ENCODE results near the gene DPH7. TPM values are rescaled to one million over a fixed set of nuclear protein-coding genes. Genes with fewer than 3 reads are reported as not detected.
"Not testable (repeated sequence)": the region's sequence is repeated elsewhere in the genome, so short reads cannot be mapped to it uniquely, and the experiment has no call there.

DPH7 gene
- total RNA-seq, 1 donor from 2014 or later = 51.7 TPM

DNA sequence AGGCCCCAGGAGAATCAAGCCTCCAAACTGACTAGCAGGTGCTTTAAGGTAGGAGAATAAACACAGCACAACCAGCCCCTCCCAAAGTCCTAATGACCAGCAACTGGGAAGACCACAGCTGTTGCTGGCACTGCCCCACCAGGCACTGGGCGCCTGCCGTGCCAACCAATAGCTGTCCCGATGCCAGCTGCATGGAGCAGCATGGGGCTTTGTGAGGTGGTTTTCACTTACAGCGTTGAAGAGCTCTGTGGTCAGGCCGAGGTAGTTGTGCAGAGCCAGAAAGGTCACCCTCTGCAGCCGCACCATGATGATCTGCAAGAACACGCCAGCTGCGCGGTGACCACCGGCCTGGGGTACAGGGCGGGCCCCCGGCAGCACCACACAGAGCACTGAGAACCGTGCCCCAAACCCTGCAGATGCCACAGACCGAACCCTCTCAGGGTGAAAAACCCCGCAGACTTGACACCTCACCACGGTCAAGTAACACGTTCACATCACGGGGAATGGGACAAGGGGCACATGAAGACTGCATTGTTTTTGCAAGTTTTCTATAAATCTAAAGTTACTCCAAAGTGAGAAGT, 57.2 kb downstream of the DPH7 start:
- no peaks in the 10 kb centered on the region for H3K36me3 Mint-ChIP-seq (ENCODE audit: low read depth)
- H3K9me3 Mint-ChIP-seq = no peaks in the 10 kb centered on the region
- H3K4me3 Mint-ChIP-seq = no peak overlapping the region
- H3K27ac Mint-ChIP-seq = no peak overlapping the region
- H3K27me3 Mint-ChIP-seq = no peaks in the 10 kb centered on the region
- DNase-seq = no peak
- H3K4me1 Mint-ChIP-seq = peaks cover 4% of the 10 kb centered on the region
- intact Hi-C loops (cut with micrococcal nuclease) = loop anchor here (10.0 kb wide), 1 partner anchor 227 kb away; no protein-coding TSS in a partner anchor

GRCh38 chr9:137520614-137521404, 57.9 kb downstream of the DPH7 start:
- no peak overlapping the region for H3K27ac Mint-ChIP-seq
- H3K36me3 Mint-ChIP-seq (ENCODE audit: low read depth) = no peaks in the 10 kb centered on the region
- intact Hi-C loops (cut with micrococcal nuclease) = loop anchor here (10.0 kb wide), 1 partner anchor 226 kb away; no protein-coding TSS in a partner anchor

DNA sequence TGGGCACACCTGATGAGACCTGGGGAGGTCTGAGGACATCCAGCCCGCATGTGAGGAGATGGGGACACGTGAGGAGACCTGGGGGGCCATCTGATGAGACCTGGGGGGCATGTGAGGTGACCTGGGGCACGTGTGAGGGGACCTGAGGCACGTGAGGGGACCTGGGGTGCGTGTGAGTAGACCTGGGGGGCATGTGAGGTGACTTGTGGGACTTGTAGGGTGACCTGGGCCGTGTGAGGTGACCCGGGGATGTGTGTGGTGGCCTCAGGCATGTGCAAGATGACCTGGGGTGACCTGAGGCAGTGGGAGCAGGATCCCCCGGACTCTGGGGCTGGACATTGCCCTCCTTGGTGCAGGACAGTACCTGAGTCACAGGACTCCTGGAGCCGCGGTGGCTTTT, 59.2 kb downstream of the DPH7 start:
- no peaks in the 10 kb centered on the region for H3K9me3 Mint-ChIP-seq

More at GRCh38 chr9:137520614-137521404, 57.9 kb downstream of the DPH7 start:
- Mint-ChIP-seq H3K9me3 (no peaks in the 10 kb centered on the region), H3K4me3 (no peak overlapping the region), H3K4me1 (peaks cover 4% of the 10 kb centered on the region), H3K27me3 (no peaks in the 10 kb centered on the region)
- no peak for DNase-seq

DNA sequence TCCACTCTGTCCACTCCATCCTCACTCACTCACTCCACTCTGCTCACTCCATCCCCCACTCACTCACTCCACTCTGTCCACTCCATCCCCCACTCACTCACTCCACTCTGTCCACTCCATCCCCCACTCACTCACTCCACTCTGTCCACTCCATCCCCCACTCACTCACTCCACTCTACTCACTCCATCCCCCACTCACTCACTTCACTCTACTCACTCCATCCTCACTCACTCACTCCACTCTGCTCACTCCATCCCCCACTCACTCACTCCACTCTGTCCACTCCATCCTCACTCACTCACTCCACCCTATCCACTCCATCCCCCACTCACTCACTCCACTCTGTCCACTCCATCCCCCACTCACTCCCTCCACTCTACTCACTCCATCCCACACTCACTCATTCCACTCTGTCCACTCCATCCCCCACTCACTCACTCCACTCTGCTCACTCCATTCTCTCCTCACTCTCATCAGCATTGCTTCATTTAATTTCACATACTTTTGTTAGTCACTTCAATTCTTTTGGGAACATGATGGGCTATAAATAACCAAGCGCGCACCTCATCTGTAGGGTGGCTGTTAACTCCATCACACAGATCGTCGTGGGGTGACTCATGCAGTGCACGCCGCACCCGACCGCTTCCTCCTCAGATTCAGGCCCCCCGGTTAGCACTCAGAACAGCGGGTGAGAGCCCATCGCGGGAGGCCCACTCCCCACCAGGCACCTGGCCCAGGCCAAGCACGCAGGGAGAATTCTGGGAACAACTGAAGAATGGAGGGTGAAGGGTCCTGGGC, 59.9 kb downstream of the DPH7 start:
- H3K9me3 Mint-ChIP-seq; H3K27me3 Mint-ChIP-seq; H3K4me3 Mint-ChIP-seq; H3K36me3 Mint-ChIP-seq (ENCODE audit: low read depth); H3K4me1 Mint-ChIP-seq; DNase-seq; intact Hi-C loops (cut with micrococcal nuclease); H3K27ac Mint-ChIP-seq: not testable (repeated sequence)

More for the DNA sequence above, 59.2 kb downstream of the DPH7 start:
- H3K36me3 Mint-ChIP-seq (ENCODE audit: low read depth) = no peaks in the 10 kb centered on the region
- no peaks in the 10 kb centered on the region for H3K4me1 Mint-ChIP-seq
- H3K27me3 Mint-ChIP-seq = no peaks in the 10 kb centered on the region
- intact Hi-C loops (cut with micrococcal nuclease) = no loop called here
- DNase-seq = no peak
- H3K27ac Mint-ChIP-seq = no peak overlapping the region
- H3K4me3 Mint-ChIP-seq = no peak overlapping the region

DNA sequence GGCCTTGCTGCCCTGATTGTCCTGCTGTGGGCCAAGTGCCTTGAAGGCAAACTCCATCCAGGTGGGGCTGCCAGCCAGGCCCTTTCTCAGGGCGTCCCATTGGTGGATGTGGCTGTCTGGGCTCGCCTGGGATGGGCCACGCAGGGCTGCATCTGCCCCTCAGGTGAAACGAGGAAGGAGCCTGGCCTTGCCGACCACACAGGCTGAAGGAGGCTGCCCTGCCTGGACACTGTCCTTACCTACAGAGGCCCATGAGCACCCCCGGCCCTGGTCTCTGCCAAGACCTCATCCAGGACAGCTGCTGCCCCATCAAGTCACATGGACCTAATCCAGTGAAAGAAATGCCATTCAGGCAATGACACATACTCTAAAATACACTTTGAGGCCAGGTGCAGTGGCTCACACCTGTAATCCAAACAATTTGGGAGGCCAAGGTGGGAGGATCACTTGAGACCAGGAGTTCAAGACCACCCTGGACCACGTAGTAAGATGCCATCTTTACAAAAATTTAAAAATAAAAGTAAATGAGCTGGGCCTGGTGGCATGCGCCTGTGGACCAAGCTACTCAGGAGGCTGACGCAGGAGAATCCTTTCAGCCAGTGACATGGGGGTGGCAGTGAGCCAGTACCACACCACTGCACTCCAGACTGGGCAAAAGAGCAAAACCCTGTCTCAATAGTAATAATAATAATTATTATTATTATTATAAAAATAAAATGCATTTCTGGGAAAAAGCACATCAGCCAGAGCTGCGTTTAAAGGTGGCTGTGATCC, 62.4 kb downstream of the DPH7 start:
- Mint-ChIP-seq H3K36me3 (ENCODE audit: low read depth) (no peaks in the 10 kb centered on the region), H3K27me3 (no peaks in the 10 kb centered on the region), H3K27ac (no peak overlapping the region), H3K4me3 (no peak overlapping the region), H3K4me1 (peaks cover 1% of the 10 kb centered on the region), H3K9me3 (no peaks in the 10 kb centered on the region)
- no peak for DNase-seq
- intact Hi-C loops (cut with micrococcal nuclease) = no loop called here

DNA sequence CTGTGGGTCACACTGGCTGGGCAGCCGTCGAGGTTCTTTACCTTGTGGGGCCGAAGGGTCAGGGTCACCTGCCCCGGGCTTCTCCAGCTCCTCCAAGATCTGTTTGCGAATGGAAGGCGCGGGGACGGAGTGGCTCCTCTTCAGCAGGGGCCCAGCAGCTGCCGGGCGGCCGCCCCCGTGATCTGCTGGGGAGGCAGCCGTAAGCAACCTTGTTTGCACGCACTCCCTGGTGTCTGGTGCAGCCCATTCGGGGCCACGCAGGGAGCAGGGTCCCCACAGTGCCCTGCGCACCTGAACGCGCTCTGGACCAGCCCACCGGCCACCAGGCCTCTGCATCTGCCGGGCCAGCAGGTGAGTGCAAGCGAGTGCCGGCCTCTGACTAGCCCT, 63.4 kb downstream of the DPH7 start:
- no peak overlapping the region for H3K4me3 Mint-ChIP-seq
- H3K27me3 Mint-ChIP-seq = no peaks in the 10 kb centered on the region
- DNase-seq = no peak
- H3K27ac Mint-ChIP-seq = no peak overlapping the region
- no peaks in the 10 kb centered on the region for H3K9me3 Mint-ChIP-seq
- H3K4me1 Mint-ChIP-seq = peaks cover 1% of the 10 kb centered on the region
- no peaks in the 10 kb centered on the region for H3K36me3 Mint-ChIP-seq (ENCODE audit: low read depth)
- intact Hi-C loops (cut with micrococcal nuclease) = no loop called here

- Mint-ChIP-seq H3K27ac (no peak overlapping the region), H3K4me3 (no peak overlapping the region), H3K4me1 (peaks cover 1% of the 10 kb centered on the region), H3K9me3 (no peaks in the 10 kb centered on the region), H3K36me3 (ENCODE audit: low read depth) (no peaks in the 10 kb centered on the region), H3K27me3 (no peaks in the 10 kb centered on the region)
- intact Hi-C loops (cut with micrococcal nuclease) = no loop called here
- no peak for DNase-seq
Measured at GRCh38 chr9:137514691-137515337, 63.9 kb downstream of the DPH7 start.

DNA sequence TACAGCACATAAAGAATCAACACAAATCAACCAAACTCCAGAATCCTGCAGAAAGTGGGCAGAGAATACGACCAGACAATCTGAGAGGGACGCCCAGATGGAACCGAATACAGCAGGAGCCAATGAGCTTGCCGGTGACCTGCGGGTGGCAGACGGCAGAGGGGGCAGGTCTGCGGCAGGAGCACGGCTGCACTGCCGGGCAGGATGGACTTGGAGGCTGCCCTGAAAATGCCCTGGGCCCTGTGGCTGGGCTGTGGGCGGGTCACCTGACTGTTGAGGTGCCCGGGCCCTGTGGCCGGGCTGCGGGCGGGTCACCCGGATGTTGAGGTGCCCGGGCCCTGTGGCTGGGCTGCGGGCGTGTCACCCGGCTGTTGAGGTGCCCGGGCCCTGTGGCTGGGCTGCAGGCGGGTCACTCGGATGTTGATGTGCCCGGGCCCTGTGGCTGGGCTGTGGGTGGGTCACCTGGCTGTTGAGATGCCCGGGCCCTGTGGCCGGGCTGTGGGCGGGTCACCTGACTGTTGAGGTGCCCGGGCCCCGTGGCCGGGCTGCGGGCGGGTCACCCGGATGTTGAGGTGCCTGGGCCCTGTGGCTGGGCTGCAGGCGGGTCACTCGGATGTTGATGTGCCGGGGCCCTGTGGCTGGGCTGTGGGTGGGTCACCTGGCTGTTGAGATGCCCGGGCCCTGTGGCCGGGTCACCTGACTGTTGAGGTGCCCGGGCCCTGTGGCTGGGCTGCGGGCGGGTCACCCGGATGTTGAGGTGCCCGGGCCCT, 64.7 kb downstream of the DPH7 start:
- H3K4me3 Mint-ChIP-seq; H3K4me1 Mint-ChIP-seq; H3K9me3 Mint-ChIP-seq; H3K27me3 Mint-ChIP-seq; DNase-seq; intact Hi-C loops (cut with micrococcal nuclease); H3K27ac Mint-ChIP-seq; H3K36me3 Mint-ChIP-seq (ENCODE audit: low read depth): not testable (repeated sequence)

DNA sequence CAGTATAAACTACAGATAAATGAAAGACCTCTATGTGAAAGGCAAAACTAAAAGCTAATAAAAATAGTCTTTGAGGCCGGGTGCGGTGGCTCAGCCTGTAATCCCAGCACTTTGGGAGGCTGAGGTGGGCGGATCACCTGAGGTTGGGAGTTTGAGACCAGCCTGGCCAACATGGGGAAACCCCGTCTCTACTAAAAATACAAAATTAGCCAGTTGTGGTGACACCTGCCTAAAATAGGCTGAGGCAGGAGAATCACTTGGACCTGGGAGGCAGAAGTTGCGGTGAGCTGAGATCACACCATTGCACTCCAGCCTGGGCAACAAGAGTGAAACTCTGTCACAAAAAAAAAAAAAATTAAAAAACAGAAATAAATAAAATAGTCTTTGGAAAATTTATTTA, 65.6 kb downstream of the DPH7 start:
- H3K9me3 Mint-ChIP-seq; H3K27me3 Mint-ChIP-seq; H3K36me3 Mint-ChIP-seq (ENCODE audit: low read depth); DNase-seq; H3K4me3 Mint-ChIP-seq; H3K4me1 Mint-ChIP-seq; H3K27ac Mint-ChIP-seq; intact Hi-C loops (cut with micrococcal nuclease): not testable (repeated sequence)

GRCh38 chr9:137511758-137512463, 66.8 kb downstream of the DPH7 start:
- no peak for DNase-seq
- Mint-ChIP-seq H3K9me3 (no peaks in the 10 kb centered on the region), H3K4me3 (no peak overlapping the region), H3K27me3 (no peaks in the 10 kb centered on the region), H3K36me3 (ENCODE audit: low read depth) (no peaks in the 10 kb centered on the region), H3K4me1 (peaks cover 1% of the 10 kb centered on the region), H3K27ac (no peak overlapping the region)
- intact Hi-C loops (cut with micrococcal nuclease) = no loop called here

DNA sequence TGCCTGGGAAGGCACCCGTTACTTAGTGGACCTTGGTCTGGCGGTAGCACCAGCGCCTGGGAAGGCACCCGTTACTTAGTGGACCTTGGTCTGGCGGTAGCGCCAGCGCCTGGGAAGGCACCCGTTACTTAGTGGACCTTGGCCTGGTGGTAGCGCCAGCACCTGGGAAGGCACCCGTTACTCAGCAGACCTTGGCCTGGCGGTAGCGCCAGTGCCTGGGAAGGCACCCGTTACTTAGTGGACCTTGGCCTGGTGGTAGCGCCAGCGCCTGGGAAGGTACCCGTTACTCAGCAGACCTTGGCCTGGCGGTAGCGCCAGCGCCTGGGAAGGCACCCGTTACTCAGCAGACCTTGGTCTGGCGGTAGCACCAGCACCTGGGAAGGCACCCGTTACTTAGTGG, 67.6 kb downstream of the DPH7 start:
- DNase-seq; H3K4me3 Mint-ChIP-seq; H3K27me3 Mint-ChIP-seq; H3K36me3 Mint-ChIP-seq (ENCODE audit: low read depth); H3K27ac Mint-ChIP-seq; H3K4me1 Mint-ChIP-seq; intact Hi-C loops (cut with micrococcal nuclease); H3K9me3 Mint-ChIP-seq: not testable (repeated sequence)

DNA sequence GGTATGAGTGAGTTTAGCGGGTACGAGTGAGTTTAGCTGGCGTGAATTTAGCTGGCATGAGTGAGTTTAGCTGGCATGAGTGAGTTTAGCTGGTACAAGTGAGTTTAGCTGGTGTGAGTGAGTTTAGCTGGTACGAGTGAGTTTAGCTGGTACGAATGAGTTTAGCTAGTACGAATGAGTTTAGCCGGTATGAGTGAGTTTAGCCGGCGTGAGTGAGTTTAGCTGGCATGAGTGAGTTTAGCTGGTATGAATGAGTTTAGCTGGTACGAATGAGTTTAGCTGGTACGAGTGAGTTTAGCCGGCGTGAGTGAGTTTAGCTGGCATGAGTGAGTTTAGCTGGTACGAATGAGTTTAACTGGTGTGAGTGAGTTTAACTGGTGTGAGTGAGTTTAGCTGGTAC, 69.5 kb downstream of the DPH7 start:
- Mint-ChIP-seq H3K9me3 (no peaks in the 10 kb centered on the region), H3K4me3 (no peak overlapping the region), H3K36me3 (ENCODE audit: low read depth) (no peaks in the 10 kb centered on the region), H3K27ac (no peak overlapping the region), H3K27me3 (no peaks in the 10 kb centered on the region), H3K4me1 (peaks cover 1% of the 10 kb centered on the region)
- no peak for DNase-seq
- intact Hi-C loops (cut with micrococcal nuclease) = no loop called here

All from activated CD4-positive, alpha-beta T cell treated with anti-CD3 and anti-CD28 coated beads, Interleukin-2, amount 10 ng/mL, durations not matched to agents 24 days and 14 days (primary cell).